IPS-18c (cell line): ENCODE results near the gene COLGALT1.

Experiments
- H3K4me3 ChIP-seq: 2 replicates; pipeline ENCODE4 v1.7.0; 2013; ENCODE audit warnings: low read depth, mild to moderate bottlenecking, low read length, moderate library complexity; ENCODE audit not compliant: insufficient read depth
- H3K9me3 ChIP-seq: one replicate; pipeline ENCODE4 v1.6.1; 2013; ENCODE audit warnings: mild to moderate bottlenecking, low read length, moderate library complexity; ENCODE audit not compliant: control insufficient read depth, insufficient read depth

Gene COLGALT1

GRCh38 chr19:17529239-17530158 is 25.9 kb upstream of the COLGALT1 start:
- Histone ChIP-seq H3K4me3 (no peak overlapping the region), H3K9me3 (peaks cover 3% of the 10 kb centered on the region)

GRCh38 chr19:17530586-17530985 is 24.9 kb upstream of the COLGALT1 start:
- no peak overlapping the region; the same call in 1 of the 2 replicates for H3K4me3 ChIP-seq
- no peaks in the 10 kb centered on the region for H3K9me3 ChIP-seq

GRCh38 chr19:17532116-17532515 is 23.3 kb upstream of the COLGALT1 start:
- Histone ChIP-seq H3K9me3 (no peaks in the 10 kb centered on the region), H3K4me3 (no peak overlapping the region)

GRCh38 chr19:17532557-17532956 is 22.9 kb upstream of the COLGALT1 start:
- H3K4me3 ChIP-seq, result no peak overlapping the region
- no peaks in the 10 kb centered on the region for H3K9me3 ChIP-seq

GRCh38 chr19:17534767-17535166 is 20.7 kb upstream of the COLGALT1 start:
- H3K9me3 ChIP-seq, result no peaks in the 10 kb centered on the region
- H3K4me3 ChIP-seq, result no peak overlapping the region

- no peak overlapping the region for H3K4me3 ChIP-seq
These were observed 18.5 kb upstream of the COLGALT1 start for GRCh38 chr19:17536955-17537354.

GRCh38 chr19:17538684-17539237 is 16.7 kb upstream of the COLGALT1 start:
- Histone ChIP-seq H3K9me3 (no peaks in the 10 kb centered on the region), H3K4me3 (peak overlapping the region; percentile 74)

More at GRCh38 chr19:17536955-17537354, 18.5 kb upstream of the COLGALT1 start:
- no peaks in the 10 kb centered on the region for H3K9me3 ChIP-seq

- peak overlapping the region; percentile 74 for H3K4me3 ChIP-seq
- no peaks in the 10 kb centered on the region for H3K9me3 ChIP-seq
These were observed 16.0 kb upstream of the COLGALT1 start for GRCh38 chr19:17539238-17540117.

- no peak overlapping the region for H3K4me3 ChIP-seq
- no peaks in the 10 kb centered on the region for H3K9me3 ChIP-seq
These were observed 15.3 kb upstream of the COLGALT1 start for GRCh38 chr19:17540174-17540573.

GRCh38 chr19:17541184-17541759 is 14.2 kb upstream of the COLGALT1 start:
- no peaks in the 10 kb centered on the region for H3K9me3 ChIP-seq
- H3K4me3 ChIP-seq, result no peak overlapping the region

- Histone ChIP-seq H3K9me3 (no peaks in the 10 kb centered on the region), H3K4me3 (no peak overlapping the region)
These were observed 13.4 kb upstream of the COLGALT1 start for GRCh38 chr19:17542042-17542441.

GRCh38 chr19:17542793-17543582 is 12.5 kb upstream of the COLGALT1 start:
- Histone ChIP-seq H3K9me3 (no peaks in the 10 kb centered on the region), H3K4me3 (no peak overlapping the region)

GRCh38 chr19:17543986-17544385 is 11.5 kb upstream of the COLGALT1 start:
- Histone ChIP-seq H3K9me3 (no peaks in the 10 kb centered on the region), H3K4me3 (no peak overlapping the region)

GRCh38 chr19:17544418-17544817 is 11.0 kb upstream of the COLGALT1 start:
- Histone ChIP-seq H3K4me3 (no peak overlapping the region), H3K9me3 (peaks cover 2% of the 10 kb centered on the region)

- Histone ChIP-seq H3K9me3 (peaks cover 4% of the 10 kb centered on the region), H3K4me3 (no peak overlapping the region)
These were observed 7.3 kb upstream of the COLGALT1 start for GRCh38 chr19:17548145-17548544.

- Histone ChIP-seq H3K9me3 (peaks cover 4% of the 10 kb centered on the region), H3K4me3 (no peak overlapping the region)
These were observed 6.2 kb upstream of the COLGALT1 start for GRCh38 chr19:17549085-17549740.
